ENCODE measurements around the gene GNAI2. TPM values are rescaled to one million over a fixed set of nuclear protein-coding genes. Genes with fewer than 3 reads are reported as not detected.
"Not testable (repeated sequence)": the region's sequence is repeated elsewhere in the genome, so short reads cannot be mapped to it uniquely, and the experiment has no call there.

GNAI2 gene
- total RNA-seq, 1 donor from 2014 or later = 651 TPM

- no peak for DNase-seq (ENCODE audit: low read depth, low spot score)
These were observed 40.2 kb downstream of the GNAI2 start for GRCh38 chr3:50275996-50276761.

GRCh38 chr3:50276762-50277101 is 40.7 kb downstream of the GNAI2 start:
- no peak for DNase-seq (ENCODE audit: low read depth, low spot score)

- DNase-seq (ENCODE audit: low read depth, low spot score) = no peak
These were observed 42.3 kb downstream of the GNAI2 start for GRCh38 chr3:50278123-50278879.

- no peak for DNase-seq (ENCODE audit: low read depth, low spot score)
These were observed 42.8 kb downstream of the GNAI2 start, which contains the start of gene LSMEM2 for GRCh38 chr3:50278880-50279224. LSMEM2 (plus strand) TSS chr3:50279087; CDS start chr3:50279114, 27 bp downstream.

GRCh38 chr3:50279255-50280016 is 43.4 kb downstream of the GNAI2 start:
- no peak for DNase-seq (ENCODE audit: low read depth, low spot score)

- DNase-seq (ENCODE audit: low read depth, low spot score) = not testable (repeated sequence)
These were observed 48.1 kb downstream of the GNAI2 start for GRCh38 chr3:50284121-50284520.

- DNase-seq (ENCODE audit: low read depth, low spot score) = no peak
These were observed 50.6 kb downstream of the GNAI2 start for GRCh38 chr3:50286322-50287227.

- DNase-seq (ENCODE audit: low read depth, low spot score) = no peak
These were observed 51.3 kb downstream of the GNAI2 start for GRCh38 chr3:50287262-50287661.

- DNase-seq (ENCODE audit: low read depth, low spot score) = no peak
These were observed 52.5 kb downstream of the GNAI2 start for GRCh38 chr3:50288387-50289007.

- no peak for DNase-seq (ENCODE audit: low read depth, low spot score)
These were observed 53.1 kb downstream of the GNAI2 start for GRCh38 chr3:50289130-50289529.

GRCh38 chr3:50290161-50290641 is 54.2 kb downstream of the GNAI2 start:
- no peak for DNase-seq (ENCODE audit: low read depth, low spot score)

GRCh38 chr3:50292159-50293078 is 56.4 kb downstream of the GNAI2 start, which contains the start of gene IFRD2:
IFRD2 (minus strand) TSS chr3:50292429; CDS start chr3:50292274, 155 bp downstream.
- DNase-seq (ENCODE audit: low read depth, low spot score) = peak; percentile 91

GRCh38 chr3:50293079-50293801 is 57.2 kb downstream of the GNAI2 start:
- DNase-seq (ENCODE audit: low read depth, low spot score) = no peak

GRCh38 chr3:50294089-50294488 is 58.1 kb downstream of the GNAI2 start:
- no peak for DNase-seq (ENCODE audit: low read depth, low spot score)

GRCh38 chr3:50294492-50295403 is 58.7 kb downstream of the GNAI2 start:
- no peak for DNase-seq (ENCODE audit: low read depth, low spot score)

GRCh38 chr3:50295553-50296431 is 59.8 kb downstream of the GNAI2 start:
- no peak for DNase-seq (ENCODE audit: low read depth, low spot score)
